HG02571 (cell line): ENCODE measurements around the gene RASA4B.
"Not testable (repeated sequence)": the region's sequence is repeated elsewhere in the genome, so short reads cannot be mapped to it uniquely, and the experiment has no call there.

Experiments used
- ATAC-seq: cut with Tn5 transposase; IDR thresholded peaks from one replicate; pipeline ENCODE4 v1.9.1; 2021; ENCODE audit warnings: mild to moderate bottlenecking, moderate library complexity; ENCODE audit not compliant: unreplicated experiment

The RASA4B gene

DNA sequence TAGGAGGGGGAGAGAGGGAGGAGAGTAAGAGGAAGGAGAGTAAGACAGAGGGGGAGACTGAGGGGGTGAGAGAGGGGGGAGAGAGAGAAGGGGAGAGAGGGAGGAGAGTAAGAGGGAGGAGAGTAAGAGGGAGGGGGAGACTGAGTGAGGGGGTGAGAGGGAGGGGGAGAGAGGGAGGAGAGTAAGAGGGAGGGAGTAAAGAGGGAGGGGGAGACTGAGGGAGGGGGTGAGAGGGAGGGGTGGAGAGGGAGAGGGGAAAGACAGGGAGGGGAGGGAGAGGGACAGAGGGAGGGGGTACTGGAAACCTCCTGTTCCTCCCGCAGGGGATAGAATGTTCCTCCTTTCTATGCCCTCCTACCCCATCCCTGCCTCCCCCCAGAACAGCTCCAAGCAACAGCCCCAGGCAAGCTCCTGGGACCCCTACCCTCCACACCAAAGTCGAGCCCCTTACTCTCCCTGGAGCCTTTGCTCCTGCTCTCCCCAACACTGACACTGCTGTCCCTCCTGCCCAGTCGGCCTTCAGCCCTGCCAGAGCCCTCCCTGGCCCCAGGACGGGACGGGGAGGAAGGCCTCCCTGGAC lies 4.8 kb downstream of the RASA4B start:
- ATAC-seq: not testable (repeated sequence)

DNA sequence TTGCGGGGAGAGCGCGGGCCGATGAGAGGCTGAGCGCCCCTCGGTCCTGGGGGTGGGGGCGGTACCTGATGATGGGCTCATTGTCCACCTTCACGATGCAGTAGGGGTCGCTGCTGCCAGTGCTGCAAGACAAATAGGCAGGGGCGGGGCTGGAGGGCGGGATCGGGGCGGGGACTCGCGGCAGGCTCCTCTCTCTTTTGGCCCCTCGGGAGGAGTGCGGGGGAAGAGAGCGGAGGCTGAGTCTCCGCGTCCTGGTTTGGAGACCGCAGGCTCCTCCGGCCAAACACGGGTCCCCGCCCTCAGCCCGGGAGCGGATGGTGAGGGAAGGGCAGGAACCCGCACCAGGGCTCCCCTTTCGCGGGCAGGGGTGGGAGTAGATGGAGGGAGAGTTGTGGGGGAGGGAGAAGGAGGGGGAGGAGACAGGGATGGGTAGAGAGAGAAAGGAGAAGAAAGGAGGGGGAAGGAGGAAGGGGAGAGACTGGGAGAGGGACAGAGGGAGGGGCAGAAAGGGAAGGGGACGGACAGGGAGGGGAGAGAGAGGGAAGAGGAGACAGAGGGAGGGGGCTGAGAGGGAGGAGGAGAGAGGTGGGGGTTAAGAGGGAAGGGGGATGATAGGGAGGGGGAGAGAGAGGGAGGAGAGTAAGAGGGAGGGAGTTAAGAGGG lies 5.6 kb downstream of the RASA4B start:
- ATAC-seq: peak; percentile 26

DNA sequence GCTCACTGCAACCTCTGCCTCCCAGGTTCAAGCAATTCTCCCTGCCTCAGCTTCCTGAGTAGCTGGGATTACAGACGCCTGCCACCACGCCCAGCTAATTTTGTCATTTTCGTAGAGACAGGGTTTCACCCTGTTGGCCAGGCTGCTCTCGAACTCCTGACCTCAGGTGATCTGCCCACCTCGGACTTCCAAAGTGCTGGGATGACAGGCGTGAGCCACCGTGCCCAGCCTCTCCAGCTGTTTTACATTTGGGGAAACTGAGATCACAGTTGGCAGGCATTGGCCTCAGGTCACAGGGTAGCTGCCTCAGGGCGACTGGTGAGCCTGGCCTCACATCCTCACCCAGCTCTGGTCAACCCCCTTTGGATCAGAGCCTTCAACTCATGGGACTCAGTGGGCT lies 7.0 kb downstream of the RASA4B start:
- ATAC-seq: not testable (repeated sequence)

DNA sequence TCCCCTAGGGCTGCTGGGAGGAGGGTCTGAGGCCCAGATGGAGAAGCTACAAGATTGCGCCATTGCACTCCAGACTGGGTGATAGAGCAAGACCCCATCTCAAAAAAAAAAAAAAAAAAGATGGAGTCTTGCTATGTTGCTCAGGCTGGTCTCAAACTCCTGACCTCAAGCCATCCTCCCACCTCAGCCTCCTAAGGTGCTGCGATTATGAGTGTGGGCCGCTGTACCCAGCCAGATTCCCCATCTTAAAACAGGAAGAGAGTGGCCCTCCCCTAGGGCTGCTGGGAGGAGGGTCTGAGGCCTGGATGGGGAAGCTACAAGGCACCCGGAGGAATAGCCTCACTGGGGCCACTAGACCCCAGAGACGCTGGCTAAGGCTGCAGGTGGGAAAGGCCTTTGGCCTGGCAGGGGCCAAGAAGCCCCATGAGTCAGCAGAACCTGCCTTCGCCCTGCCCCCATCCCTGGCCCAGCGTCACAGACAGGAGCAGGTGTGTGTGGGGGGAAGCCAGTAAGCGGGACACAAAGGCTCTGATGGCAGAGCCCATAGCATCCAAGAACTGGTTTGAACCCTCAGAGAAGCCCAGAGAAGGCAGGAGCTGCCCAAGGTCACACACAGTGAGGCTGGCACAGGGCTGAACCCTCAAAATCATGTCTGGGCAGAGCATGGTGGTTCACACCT lies 10.0 kb downstream of the RASA4B start:
- not testable (repeated sequence) for ATAC-seq

DNA sequence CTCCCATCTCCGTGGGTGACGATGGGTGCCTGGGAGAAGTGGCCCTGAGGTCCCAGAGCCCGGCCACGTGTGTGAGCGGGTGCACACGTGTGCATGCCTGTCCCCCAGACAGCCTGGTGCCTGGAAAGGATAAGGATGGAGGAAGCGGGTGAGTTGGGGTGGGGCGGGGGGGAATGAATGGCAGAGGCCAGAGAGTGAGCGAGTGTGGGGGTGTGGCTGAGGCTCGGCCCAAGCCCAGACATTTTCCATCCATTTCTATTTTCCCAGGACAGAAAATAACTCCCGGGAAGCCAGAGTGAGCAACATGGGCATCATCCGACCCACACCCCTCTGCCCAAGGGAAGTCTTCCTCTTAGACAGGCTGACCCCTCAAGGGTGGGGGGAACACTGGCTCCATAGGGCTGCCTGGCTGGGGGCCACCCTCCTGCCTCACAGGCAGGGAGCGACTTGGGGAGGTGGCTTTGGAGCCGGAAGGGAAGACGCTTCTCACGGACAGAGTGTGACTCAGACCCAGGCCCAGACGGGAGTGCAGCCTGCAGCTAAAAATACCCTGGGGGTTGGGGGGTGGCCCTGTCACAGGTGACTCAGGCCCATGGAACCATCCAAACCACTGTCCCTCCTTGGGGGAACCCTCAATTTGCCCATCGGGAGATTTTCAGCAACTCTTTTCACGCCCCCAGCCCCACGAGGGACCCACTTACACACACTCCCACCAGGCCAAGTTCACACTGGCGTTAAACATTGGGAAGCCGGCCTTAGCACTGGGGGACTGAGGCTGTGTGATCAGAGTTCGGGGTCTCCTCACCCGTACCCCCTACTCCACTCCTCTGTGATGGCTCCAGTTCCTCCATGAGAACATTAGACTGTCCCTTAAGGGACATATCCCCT lies 12.0 kb downstream of the RASA4B start:
- not testable (repeated sequence) for ATAC-seq

DNA sequence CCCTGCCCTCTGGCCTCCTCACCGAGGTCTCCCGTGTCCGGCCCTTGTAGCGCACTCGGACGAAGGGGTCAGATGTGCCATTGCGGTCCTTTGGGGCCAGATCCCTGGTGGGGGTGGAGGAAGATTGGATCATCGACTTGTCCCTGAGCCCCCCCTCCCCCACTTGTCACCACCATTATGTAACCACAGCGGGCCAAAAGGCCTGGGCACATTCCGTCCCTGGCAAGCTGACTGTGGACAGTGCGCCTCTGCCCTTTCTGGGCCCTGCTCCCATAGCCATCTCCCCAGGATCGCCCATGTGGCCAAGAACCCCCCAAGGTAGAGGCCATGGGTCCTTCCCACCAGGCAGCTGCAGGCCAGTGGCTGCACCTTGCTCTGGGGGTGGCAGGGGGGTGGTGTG lies 14.4 kb downstream of the RASA4B start:
- ATAC-seq: not testable (repeated sequence)

DNA sequence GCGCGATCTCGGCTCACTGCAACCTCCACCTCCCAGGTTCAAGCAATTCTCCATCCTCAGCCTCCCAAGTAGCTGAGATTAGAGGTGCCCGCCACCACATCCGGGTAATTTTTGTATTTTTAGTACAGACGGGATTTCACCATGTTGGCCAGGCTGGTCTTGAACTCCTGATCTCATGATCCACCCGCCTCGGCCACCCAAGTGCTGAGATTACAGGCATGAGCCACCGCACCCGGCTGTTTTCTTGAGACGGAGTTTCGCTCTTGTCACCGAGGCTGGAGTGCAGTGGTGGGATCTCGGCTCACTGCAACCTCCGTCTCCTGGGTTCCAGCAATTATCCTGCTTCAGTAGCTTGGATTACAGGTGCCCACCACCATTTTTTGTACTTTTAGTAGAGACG lies 19.3 kb downstream of the RASA4B start:
- not testable (repeated sequence) for ATAC-seq

DNA sequence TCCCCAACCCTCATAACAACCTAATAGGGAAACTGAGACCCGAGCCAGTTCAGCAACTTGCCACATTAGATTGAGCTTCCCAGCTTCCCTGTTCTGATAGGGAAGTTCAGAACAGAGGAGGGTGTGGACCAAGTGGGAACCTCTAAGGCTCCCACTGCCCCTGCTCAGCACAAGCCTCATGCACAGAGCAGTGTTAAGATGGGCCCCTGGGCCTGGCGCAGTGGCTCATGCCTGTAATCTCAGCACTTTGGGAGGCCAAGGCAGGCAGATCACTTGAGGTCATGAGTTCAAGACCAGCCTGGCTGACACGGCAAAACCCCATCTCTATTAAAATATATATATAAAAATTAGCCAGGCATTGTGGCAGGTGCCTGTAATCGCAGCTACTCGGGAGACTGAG lies 20.3 kb downstream of the RASA4B start:
- not testable (repeated sequence) for ATAC-seq

DNA sequence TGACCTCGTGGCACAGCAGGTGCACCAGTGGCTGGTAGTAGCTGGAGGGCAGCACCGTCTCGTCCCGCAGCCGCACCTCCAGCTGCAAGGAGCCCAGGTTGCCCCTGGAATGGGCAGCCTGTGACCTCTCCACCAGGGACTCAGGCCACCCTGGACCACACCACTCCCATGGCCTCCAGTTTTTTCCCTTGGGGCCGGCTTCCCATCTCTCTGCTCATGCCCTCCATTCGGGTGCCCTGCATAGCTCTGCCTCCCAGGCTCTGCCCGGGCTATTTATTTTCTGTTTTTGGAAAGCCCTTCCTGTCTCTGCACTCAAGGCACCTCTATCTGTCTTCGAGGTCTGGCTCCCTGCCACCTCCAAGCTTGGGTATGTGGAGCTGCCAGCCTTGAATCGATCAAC lies 20.7 kb downstream of the RASA4B start:
- ATAC-seq: not testable (repeated sequence)

DNA sequence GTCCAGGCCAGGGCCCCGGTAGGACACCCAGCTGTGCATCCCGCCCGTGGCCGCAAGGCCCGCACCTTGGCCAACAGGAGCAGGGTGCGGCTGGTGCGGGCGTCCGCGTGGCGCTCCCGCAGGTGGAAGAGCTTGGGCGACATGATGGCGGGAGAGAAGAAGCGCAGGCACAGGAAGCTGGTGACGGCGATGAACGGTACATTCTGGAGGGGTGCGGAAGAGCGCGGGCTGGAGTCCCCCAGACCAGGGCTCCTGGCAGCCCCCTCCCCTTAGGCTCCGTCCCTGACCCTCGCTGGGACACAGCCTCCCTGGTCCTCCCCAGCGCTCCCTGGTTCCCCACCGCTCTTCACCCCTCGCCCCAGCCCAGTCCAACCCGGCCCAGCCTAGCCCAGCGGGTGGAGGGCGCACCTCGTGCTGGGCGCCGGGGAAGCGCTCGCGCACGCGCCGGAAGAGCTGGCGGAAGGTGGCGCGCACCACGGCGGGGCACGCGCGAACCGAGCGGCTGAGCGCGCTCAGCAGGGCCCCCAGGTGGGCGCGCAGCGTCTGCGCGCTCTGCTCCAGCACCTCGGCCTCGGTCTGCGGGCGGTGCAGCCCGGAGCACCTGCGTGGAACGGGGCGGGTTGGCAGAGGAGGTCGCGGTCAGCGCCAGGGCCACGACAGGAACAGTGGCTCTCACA lies 23.0 kb downstream of the RASA4B start:
- peak; percentile 47 for ATAC-seq

DNA sequence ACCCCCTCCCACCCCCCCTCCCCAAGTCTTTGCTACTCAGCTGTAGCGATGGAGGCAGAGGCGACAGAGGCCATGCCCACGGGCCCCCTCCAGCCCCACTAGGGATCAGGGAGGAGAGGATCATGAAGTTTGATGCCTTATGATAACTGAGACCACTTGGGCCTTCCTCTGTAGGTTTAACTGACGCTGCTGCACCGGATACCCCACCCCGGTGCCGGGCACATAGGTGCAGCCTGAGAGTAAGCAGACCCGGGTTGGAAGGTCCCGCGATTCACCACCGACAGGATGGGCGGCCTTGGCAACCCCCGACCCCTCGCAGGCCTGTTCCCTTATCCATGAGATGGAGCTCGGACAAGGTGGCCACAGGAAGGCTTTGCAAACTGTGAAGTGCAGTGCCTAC lies 23.6 kb downstream of the RASA4B start:
- ATAC-seq: not testable (repeated sequence)

DNA sequence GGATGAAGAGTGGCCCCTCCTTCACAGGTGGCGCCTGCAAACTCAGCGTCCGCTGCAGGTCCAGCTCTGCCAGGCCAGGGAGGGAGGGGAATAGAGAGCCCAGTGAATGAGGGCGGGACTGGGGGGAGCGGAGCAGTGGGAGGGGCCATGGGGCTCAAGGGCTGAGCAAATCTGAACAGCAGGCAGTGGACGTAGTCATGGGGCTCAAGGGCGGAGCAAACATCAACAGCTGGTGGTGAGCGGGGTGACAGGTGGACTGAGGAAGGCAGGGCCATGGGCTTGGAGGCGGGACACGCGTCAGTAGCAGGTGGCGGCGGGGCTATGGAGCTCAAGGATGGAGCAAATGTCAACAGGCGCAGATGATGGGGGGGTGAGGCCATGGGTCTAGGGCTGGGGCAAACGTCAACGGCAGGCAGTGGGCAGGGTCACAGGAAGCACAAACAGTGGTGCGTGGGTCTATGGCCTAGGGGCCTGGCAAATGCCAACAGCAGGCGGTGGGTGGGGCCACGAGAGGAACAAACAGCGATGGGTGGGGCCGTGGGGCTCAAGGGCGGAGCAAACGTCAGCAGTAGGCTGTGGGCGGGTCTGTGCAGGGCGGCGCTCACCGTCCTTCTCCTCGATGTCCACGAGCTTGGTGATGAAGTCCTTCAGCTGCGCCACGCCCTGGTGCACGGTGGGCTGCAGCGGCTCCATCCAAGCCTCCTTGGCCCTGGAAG lies 24.2 kb downstream of the RASA4B start:
- peak; percentile 47 for ATAC-seq

DNA sequence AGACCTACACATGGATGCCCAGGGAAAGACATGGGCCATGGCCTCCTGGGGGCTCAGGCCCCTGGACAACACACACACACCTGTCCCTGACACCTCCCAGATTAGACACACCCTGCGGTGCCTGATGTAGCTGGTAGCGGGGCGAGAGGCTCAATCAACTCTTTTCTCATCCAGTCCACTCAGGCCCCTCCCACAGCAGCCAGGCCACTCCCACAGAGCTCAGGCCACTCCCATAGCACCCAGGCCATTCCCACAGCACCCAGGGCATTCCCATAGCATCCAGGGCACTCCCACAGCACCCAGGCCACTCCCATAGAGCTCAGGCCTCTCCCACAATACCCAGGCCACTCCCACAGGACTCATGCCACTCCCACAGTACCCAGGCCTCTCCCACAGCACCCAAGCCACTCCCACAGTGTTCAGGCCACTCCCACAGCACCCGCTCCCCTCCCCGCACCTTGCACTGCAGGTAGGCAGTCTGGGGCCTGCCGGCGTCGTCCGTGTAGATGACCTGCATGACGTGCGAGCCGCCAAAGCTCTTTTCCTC lies 27.0 kb downstream of the RASA4B start:
- ATAC-seq: peak; percentile 36

DNA sequence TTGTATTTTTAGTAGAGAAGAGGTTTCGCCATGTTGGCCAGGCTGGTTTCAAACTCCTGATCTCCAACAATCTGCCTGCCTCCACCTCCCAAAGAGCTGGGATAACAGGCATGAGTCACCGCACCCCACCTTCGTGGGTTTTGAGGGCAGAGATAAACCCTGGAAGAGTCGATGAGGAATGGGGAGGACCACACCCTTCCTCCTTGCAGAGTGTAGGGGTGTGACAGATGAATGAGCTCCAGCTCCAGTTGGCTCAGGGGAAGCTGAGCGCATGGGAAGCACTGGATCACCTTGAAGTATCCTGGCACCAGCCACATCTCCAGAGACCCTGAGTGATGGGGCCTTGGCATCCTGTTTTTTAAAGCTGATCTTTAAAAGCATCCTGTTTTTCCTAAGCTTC lies 33.3 kb downstream of the RASA4B start:
- ATAC-seq: not testable (repeated sequence)

DNA sequence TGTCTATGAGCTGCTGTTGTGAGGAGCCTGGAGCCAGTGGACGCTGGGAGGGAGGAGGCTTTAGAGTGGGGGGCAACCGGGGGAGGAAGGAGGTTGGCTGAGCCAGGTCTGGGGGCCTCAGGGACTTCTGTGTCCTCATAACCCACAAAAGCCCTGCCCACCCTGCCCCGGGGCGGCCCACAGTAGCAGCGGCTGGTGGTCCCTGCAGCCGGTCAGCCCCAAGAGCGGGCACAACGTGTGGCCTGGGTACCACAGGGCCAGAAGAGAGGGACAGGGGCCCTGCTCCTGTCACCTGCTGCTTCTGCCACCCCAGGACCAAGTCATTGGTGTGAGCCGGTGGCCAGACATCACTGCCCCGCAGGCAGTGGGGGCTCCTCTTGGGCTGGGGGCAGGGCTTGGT lies 35.6 kb downstream of the RASA4B start:
- ATAC-seq: not testable (repeated sequence)

DNA sequence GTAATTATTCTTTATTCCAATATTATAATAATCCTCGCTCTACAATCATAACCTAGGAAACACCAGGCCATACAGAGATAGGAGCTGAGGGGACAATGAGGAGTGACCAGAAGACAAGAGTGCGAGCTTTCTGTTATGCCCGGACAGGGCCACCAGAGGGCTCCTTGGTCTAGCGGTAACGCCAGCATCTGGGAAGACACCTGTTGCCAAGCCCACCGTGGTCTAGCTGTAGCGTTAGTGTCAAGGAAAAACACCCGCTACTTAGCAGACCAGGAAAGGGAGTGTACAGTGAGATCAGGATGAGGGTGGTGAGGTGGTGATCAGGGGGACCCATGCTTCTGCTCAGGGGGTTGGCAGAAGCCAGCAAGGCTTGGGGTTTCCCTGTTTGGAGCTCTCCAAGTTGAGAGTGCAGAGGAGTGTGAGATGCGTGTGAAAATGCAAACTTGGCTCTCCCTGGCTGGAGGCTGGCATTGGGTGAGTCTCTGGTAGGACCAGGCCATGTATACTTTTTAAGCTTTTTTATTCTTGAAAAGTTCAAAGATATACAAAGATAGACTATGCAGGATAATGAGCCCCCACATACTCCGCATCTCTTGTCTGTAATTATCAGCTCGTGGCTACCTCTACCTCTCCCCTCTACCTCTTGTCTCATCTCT lies 37.5 kb downstream of the RASA4B start:
- ATAC-seq: not testable (repeated sequence)

DNA sequence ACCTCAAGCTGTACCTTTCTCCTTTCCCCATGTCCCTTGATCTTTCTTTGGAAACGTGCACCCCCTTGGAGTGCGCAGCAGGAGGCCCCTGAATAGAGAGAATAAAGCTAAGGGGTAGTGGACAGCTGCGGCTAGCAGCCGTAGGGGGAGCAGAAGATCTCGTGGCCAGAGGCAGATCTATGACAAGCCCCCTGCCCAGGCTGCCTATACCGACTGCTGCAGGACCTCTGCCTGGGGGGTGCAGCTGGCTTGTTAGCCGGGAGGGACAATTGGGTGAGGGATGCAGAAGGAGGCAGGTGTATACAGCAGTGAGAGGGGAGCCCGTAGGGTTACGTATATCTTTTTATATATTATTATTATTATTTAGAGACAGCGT lies 38.4 kb downstream of the RASA4B start:
- peak; percentile 18 for ATAC-seq

DNA sequence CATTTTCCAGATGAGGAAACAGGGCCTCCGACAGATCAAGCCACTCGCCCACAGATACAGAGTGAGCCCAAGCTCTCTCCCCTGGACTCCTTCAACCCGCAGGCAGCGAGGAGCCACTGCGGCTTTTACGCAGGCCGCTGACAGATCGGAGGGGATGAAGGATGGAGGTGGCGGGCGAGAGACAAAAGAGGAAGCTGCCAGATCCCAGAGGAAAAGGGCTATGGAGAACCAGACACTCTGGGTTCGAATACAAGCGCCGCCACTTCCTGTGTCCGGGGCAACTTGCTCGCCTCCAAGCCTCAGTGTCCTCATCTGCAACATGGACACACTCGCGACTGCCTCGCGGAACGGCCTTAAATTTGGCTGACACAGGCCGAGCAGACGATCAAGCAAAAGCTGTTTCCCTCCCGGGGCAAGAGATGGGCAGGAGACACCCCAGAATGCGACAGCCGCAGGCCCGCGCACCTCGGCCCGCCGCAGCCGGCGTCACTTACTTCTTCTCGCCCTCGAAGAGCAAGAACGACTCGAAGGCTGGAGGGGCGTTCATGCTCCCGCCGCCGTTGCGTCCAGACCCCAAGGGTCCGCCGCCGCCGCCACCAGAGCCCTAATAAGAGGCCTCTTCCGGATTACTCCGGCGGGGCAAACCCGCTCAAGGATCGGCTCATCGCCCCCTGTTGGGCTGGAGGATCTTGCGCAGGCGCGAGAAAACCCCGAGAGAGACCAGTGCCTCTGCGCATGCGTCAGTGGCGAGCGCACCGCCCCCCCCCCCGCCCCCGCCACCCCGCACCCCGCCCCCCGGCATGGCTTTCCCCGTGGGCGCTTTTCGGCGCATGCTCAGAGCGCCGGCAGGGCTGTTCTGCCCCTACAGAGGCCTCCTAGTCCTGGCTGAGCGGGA lies 39.0 kb downstream of the RASA4B start, which contains the start of gene POLR2J:
Gene POLR2J, minus strand, starts transcription at position 609 of the 895 bp plus-strand sequence. Its CDS starts 62 bp downstream, at position 547.
- peak; percentile 89 for ATAC-seq
